AG09319 (cell line): ENCODE results near the gene HOXB3.

Experiments used
- DNase-seq: peaks from one replicate; pipeline ENCODE4 v3.0.0-alpha.2; 2010; ENCODE audit warnings: low read depth; ENCODE audit errors: extremely low read depth
- CTCF ChIP-seq: IDR thresholded peaks from 2 replicates; pipeline ENCODE4 v1.5.1; 2011; ENCODE audit warnings: low read depth, mild to moderate bottlenecking, inconsistent platforms, low read length, moderate library complexity

HOXB3 gene

DNA sequence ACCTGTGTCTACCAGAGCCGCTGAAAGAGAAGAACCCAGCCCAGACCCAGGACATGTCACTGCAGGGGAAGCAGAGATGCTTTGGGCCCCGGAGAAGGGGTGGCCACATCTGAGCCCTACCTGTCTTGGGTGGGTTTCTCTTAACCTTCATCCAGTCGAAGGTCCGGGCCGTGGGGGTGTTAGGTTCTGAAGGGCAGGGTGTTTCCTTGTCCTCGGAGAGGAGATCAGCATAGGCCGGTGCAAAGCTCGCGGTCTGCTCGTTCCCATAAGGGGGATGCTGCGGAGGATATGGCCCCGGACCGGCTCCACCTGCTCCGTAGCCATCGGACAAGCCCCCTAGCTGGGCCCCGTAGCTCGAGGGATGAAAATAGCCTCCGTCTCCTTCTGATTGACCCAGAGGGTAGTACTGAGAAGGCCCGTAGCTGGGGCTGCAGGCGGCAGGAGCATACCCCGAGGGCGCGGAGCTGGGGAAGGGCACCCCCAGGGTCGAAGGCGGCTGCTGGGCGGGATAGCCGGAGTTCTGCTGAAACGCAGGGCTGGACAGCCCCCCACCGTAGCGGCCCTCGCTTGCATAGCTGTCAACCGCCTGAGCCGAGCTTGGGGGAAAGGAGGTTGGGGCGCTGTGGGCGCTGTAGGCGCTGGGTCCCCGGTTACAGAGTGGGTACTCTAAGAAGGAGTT lies 59.7 kb downstream of the HOXB3 start:
- TF ChIP-seq CTCF = no peak
- DNase-seq = no peak

- no peak for DNase-seq
- TF ChIP-seq CTCF = no peak
Measured at GRCh38 chr17:48529683-48530009, 60.4 kb downstream of the HOXB3 start.

DNA sequence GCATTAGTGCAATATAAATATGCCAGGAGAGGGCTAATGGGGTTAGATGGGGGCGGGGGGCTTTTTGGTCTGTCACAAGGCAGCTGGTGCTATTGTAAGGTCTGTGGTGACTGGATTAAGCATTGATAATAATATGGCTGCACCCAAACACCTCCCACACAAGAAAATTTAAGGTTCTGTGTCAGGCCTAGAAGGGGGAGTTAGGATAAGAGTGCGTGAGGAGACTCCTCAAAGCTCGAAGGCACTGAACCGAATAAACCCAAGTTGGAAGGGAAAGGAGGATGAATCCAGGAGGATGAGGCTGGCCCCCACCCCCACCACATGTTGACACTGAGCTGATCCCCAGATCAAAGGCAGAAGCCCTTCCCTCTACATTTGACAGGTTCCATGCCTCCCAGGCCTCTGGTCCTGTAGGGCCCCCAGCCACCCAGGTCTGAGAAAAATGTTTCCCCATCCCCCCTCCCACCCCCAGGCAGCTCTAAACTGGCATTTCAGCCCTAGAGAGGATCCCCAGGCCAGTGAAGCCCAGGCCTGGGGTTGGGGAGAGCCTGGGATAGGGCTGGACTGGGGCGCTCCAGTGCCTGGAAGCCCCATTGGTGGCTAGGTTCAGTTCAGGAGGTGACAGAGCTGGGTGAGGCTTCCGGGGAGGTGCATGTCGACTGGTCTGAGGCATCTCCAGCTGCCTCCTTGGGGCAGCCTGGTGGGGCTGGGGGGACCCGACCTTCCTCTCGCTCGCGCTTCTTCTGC lies 60.9 kb downstream of the HOXB3 start:
- DNase-seq = no peak
- TF ChIP-seq CTCF = no peak

DNA sequence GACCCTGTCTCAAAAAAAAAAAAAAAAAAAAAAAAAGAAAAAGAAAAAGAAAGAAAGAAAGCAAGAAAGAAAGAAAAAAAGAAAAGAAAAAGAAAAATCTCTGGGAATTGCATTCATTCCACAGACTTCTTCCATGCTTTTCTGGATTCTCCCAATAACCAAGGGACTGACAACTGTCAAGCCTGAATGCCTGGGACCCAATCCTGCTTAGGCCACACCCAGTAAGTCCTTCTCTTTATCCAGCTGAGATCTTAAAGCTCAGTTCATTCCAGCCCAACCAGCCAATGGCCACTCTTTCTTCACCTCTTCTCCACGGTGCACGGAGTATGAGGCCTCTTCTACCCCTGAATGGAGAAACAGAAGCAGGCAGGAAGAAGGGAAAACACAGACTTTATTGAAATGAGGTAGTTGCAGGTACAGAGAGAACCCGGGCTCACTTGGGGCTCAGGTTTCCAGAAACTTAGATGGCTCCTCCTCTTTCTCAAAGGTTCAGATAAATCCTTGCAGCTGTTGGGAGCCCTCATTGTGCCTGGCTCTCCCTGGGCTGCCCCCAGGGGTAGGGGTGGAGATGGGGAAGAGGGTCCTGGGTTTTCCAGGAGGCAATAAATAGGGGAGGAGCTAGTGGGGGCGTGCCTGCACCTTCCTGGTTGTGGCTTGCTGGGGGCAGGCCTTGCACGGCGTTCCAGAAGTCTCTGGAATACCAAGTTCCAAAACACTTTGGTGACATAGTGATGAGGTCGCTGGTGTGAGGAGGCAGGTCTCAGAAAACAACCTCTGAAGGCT lies 61.7 kb downstream of the HOXB3 start:
- DNase-seq = no peak
- no peak for TF ChIP-seq CTCF

DNA sequence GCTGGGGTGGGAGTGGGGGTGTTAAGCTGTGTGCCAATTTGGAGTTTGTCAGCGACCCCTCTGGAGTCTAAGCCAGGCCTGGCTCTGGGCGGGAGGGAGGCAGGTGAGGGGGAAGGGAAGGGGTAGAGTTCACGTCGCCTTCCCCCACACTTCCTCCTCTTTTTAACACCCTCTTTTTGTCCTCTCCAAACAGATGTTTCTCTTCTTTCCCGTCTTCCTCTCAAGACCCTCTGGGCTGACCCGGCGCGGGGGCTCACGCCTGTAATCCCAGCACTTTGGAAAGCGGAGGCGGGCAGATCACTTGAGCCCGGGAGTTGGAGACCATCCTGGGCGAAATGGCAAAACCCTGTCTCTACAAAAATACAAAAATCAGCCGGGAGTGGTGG lies 62.5 kb downstream of the HOXB3 start:
- no peak for TF ChIP-seq CTCF
- DNase-seq = no peak

GRCh38 chr17:48526608-48527546 lies 63.2 kb downstream of the HOXB3 start:
- no peak for TF ChIP-seq CTCF
- no peak for DNase-seq
